Liver (tissue), 9 donors: ENCODE results near the gene CYLD. TPM values are rescaled to one million over a fixed set of nuclear protein-coding genes. Genes with fewer than 3 reads are reported as not detected.

Experiments
- DNase-seq: peaks from one replicate; pipeline ENCODE4 v3.0.0-alpha.2; 2017; ENCODE audit warnings: low spot score
- H3K27ac ChIP-seq, 2 donors: one replicate each; pipeline ENCODE4 v1.7.0; 2013; ENCODE audit warnings: inconsistent platforms in 2 of 2, low read length in 2 of 2, control low read depth in 1 of 2, low read depth in 1 of 2, mild to moderate bottlenecking in 1 of 2
- H3K27me3 ChIP-seq, 4 donors: one replicate each; pipeline versions ENCODE4 v1.6.1 to v1.7.0; 2013; ENCODE audit warnings: low read length in 3 of 4, inconsistent platforms in 1 of 4, mild to moderate bottlenecking in 1 of 4, moderate library complexity in 1 of 4; ENCODE audit not compliant: control insufficient read depth in 4 of 4, insufficient read depth in 4 of 4
- H3K36me3 ChIP-seq, 4 donors: one replicate each; pipeline versions ENCODE4 v1.6.1 to v1.7.0; 2013; ENCODE audit warnings: low read length in 3 of 4, mild to moderate bottlenecking in 3 of 4, low read depth in 1 of 4, moderate library complexity in 1 of 4; ENCODE audit not compliant: control insufficient read depth in 4 of 4, insufficient read depth in 3 of 4
- H3K4me1 ChIP-seq, 4 donors: one replicate each; pipeline versions ENCODE4 v1.6.1 to v1.7.0; 2013; ENCODE audit warnings: low read length in 3 of 4, mild to moderate bottlenecking in 3 of 4, moderate library complexity in 1 of 4; ENCODE audit not compliant: control insufficient read depth in 4 of 4, insufficient read depth in 4 of 4
- H3K4me3 ChIP-seq, 3 donors: one replicate each; pipeline versions ENCODE4 v1.6.1 to v1.7.0; 2013; ENCODE audit warnings: low read length in 3 of 3, control low read depth in 1 of 3, low read depth in 1 of 3, mild to moderate bottlenecking in 1 of 3
- H3K9ac ChIP-seq, 2 donors: one replicate each; pipeline ENCODE4 v1.7.0; 2013; ENCODE audit warnings: low read length in 2 of 2, mild to moderate bottlenecking in 2 of 2, moderate library complexity in 2 of 2, control low read depth in 1 of 2, low read depth in 1 of 2
- H3K9me3 ChIP-seq, 4 donors: one replicate each; pipeline versions ENCODE4 v1.6.1 to v1.7.0; 2013; ENCODE audit warnings: low read length in 3 of 4; ENCODE audit not compliant: control insufficient read depth in 4 of 4
- EGR1 ChIP-seq, 2 donors: IDR thresholded peaks; 2 replicates each; pipeline ENCODE4 v1.6.1; 2016 to 2018; ENCODE audit warnings: antibody characterized with exemption in 2 of 2, low read depth in 2 of 2
- FOXA2 ChIP-seq: IDR thresholded peaks from 2 replicates; pipeline ENCODE4 v1.6.1; 2016; ENCODE audit warnings: antibody characterized with exemption
- GABPA ChIP-seq, 2 donors: IDR thresholded peaks in 1 of 2; conservative IDR thresholded peaks in 1 of 2; 2 replicates each; pipeline ENCODE4 v1.6.1; 2016; ENCODE audit warnings: antibody characterized with exemption in 2 of 2, mild to moderate bottlenecking in 1 of 2, moderate library complexity in 1 of 2
- HNF4A ChIP-seq, 2 donors: conservative IDR thresholded peaks; 2 replicates each; pipeline ENCODE4 v1.6.1; 2016; ENCODE audit warnings: antibody characterized with exemption in 2 of 2, mild to moderate bottlenecking in 2 of 2
- HNF4G ChIP-seq: IDR thresholded peaks from 2 replicates; pipeline ENCODE4 v1.6.1; 2016; ENCODE audit warnings: antibody characterized with exemption
- JUND ChIP-seq, 2 donors: IDR thresholded peaks; 2 replicates each; pipeline ENCODE4 v1.6.1; 2016; ENCODE audit warnings: antibody characterized with exemption in 2 of 2
- NR2F2 ChIP-seq: IDR thresholded peaks from 2 replicates; pipeline ENCODE4 v1.6.1; 2016; ENCODE audit warnings: antibody characterized with exemption
- RAD21 ChIP-seq, 2 donors: IDR thresholded peaks; 2 replicates each; pipeline ENCODE4 v1.6.1; 2016; ENCODE audit warnings: antibody characterized with exemption in 2 of 2, mild to moderate bottlenecking in 2 of 2
- RXRA ChIP-seq, 2 donors: IDR thresholded peaks; 2 replicates each; pipeline ENCODE4 v1.6.1; 2017 to 2018; ENCODE audit warnings: antibody characterized with exemption in 2 of 2, mild to moderate bottlenecking in 1 of 2
- SP1 ChIP-seq: IDR thresholded peaks from 2 replicates; pipeline ENCODE4 v1.6.1; 2018; ENCODE audit warnings: antibody characterized with exemption, mild to moderate bottlenecking
- TAF1 ChIP-seq: conservative IDR thresholded peaks from 2 replicates; pipeline ENCODE4 v1.6.1; 2016; ENCODE audit warnings: antibody characterized with exemption, mild to moderate bottlenecking
- YY1 ChIP-seq: IDR thresholded peaks from 2 replicates; pipeline ENCODE4 v1.6.1; 2016; ENCODE audit warnings: antibody characterized with exemption, mild to moderate bottlenecking
- WGBS: extraction: QIAGEN DNeasy Blood & Tissue Kit; methylation state at CpG from one replicate; pipeline ENCODE4 v1.1.7; 2013; 5-methylcytosine and 5-hydroxymethylcytosine counted together
- polyA plus RNA-seq, 2 donors: library from polyadenylated mRNA; stranded (reverse) in 1 of 2; unstranded in 1 of 2; fragments of 200-250 nt in 1 of 2; fragments of >200 nt in 1 of 2; fragmentation: Nextera tagmentation in 1 of 2; extraction: Ambion mirVana in 1 of 2; gene quantifications; one replicate each; pipeline versions ENCODE4 v1.2.1 to v1.2.3, GENCODE V29; 2013 to 2015
- total RNA-seq, 2 donors: library from RNA; depleted of rRNA; stranded (reverse); fragments of >200 nt; gene quantifications; one replicate each; pipeline ENCODE4 v1.2.3, GENCODE V29; 2014
- TF ChIP-seq, protein P1 (sequence below): IDR thresholded peaks from 2 replicates; pipeline ENCODE4 v1.6.1; 2016; ENCODE audit warnings: antibody characterized with exemption, mild to moderate bottlenecking
- TF ChIP-seq, protein P2 (sequence below): IDR thresholded peaks from 2 replicates; pipeline ENCODE4 v1.6.1; 2016; ENCODE audit warnings: antibody characterized with exemption
- TF ChIP-seq, protein P3 (sequence below): IDR thresholded peaks from 2 replicates; pipeline ENCODE4 v1.6.1; 2016; ENCODE audit warnings: antibody characterized with exemption
- TF ChIP-seq, protein P4 (sequence below): IDR thresholded peaks from 2 replicates; pipeline ENCODE4 v1.6.1; 2016; ENCODE audit warnings: antibody characterized with exemption
- TF ChIP-seq, protein P5 (sequence below): fragments of 150-350 bp; IDR thresholded peaks from 2 replicates; pipeline ENCODE4 v1.5.1; 2017; ENCODE audit warnings: improper control_type of control experiment, low read depth, low read length; ENCODE audit not compliant: missing input control
- donor health status: healthy.
- donor health status: healthy.
- donor health status: healthy.
- donor health status: healthy.
- donor health status: healthy.

CYLD gene
- total and polyA plus RNA-seq, 4 donors = 8.2 to 42.7 (median 13.8) TPM

DNA sequence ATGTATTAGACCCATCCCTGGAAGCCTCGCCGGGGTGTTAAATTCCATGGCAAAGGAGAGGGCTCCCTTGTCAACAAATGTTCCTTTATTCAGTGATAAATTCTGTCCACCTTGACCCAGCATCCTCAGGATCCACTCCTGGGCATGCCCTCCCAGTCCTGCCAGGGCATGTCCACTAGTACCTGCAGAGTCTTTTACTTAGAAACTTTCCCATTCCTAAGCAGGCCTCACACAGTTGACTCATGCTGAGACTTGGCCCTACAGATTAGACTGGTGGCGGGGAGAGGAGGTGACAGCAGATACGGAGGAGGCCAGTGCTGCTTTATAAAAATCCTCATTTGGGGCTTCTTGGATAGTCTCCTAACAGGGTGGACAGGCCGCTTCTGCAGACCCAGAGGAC, 88.8 kb downstream of the CYLD start:
- H3K9me3 ChIP-seq = no peaks in the 10 kb centered on the region
- no peak overlapping the region for H3K27ac ChIP-seq
- no peak overlapping the region for H3K9ac ChIP-seq
- WGBS = 96% methylated on average over 5 of the region's 5 CpGs
- no peaks in the 10 kb centered on the region for H3K27me3 ChIP-seq
- no peak for TF ChIP-seq TAF1
- TF ChIP-seq SP1 = no peak
- TF ChIP-seq FOXA2 = no peak
- no peak for TF ChIP-seq YY1
- TF ChIP-seq, protein P1, sequence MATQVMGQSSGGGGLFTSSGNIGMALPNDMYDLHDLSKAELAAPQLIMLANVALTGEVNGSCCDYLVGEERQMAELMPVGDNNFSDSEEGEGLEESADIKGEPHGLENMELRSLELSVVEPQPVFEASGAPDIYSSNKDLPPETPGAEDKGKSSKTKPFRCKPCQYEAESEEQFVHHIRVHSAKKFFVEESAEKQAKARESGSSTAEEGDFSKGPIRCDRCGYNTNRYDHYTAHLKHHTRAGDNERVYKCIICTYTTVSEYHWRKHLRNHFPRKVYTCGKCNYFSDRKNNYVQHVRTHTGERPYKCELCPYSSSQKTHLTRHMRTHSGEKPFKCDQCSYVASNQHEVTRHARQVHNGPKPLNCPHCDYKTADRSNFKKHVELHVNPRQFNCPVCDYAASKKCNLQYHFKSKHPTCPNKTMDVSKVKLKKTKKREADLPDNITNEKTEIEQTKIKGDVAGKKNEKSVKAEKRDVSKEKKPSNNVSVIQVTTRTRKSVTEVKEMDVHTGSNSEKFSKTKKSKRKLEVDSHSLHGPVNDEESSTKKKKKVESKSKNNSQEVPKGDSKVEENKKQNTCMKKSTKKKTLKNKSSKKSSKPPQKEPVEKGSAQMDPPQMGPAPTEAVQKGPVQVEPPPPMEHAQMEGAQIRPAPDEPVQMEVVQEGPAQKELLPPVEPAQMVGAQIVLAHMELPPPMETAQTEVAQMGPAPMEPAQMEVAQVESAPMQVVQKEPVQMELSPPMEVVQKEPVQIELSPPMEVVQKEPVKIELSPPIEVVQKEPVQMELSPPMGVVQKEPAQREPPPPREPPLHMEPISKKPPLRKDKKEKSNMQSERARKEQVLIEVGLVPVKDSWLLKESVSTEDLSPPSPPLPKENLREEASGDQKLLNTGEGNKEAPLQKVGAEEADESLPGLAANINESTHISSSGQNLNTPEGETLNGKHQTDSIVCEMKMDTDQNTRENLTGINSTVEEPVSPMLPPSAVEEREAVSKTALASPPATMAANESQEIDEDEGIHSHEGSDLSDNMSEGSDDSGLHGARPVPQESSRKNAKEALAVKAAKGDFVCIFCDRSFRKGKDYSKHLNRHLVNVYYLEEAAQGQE = no peak
- TF ChIP-seq, protein P2, sequence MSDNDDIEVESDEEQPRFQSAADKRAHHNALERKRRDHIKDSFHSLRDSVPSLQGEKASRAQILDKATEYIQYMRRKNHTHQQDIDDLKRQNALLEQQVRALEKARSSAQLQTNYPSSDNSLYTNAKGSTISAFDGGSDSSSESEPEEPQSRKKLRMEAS = no peak
- TF ChIP-seq RXRA (IDR thresholded peaks at IDR 0.05) = no peak
- TF ChIP-seq EGR1 (IDR thresholded peaks at IDR 0.05; ENCODE audit: low read depth in 2 of 2) = no peak
- no peak for TF ChIP-seq JUND (IDR thresholded peaks at IDR 0.05)
- TF ChIP-seq, protein P3, sequence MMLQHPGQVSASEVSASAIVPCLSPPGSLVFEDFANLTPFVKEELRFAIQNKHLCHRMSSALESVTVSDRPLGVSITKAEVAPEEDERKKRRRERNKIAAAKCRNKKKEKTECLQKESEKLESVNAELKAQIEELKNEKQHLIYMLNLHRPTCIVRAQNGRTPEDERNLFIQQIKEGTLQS = no peak
- no peak for TF ChIP-seq NR2F2
- no peak for TF ChIP-seq HNF4G
- TF ChIP-seq RAD21 (IDR thresholded peaks at IDR 0.05) = no peak
- TF ChIP-seq HNF4A (conservative IDR thresholded peaks at IDR 0.05) = no peak
- TF ChIP-seq, protein P4, sequence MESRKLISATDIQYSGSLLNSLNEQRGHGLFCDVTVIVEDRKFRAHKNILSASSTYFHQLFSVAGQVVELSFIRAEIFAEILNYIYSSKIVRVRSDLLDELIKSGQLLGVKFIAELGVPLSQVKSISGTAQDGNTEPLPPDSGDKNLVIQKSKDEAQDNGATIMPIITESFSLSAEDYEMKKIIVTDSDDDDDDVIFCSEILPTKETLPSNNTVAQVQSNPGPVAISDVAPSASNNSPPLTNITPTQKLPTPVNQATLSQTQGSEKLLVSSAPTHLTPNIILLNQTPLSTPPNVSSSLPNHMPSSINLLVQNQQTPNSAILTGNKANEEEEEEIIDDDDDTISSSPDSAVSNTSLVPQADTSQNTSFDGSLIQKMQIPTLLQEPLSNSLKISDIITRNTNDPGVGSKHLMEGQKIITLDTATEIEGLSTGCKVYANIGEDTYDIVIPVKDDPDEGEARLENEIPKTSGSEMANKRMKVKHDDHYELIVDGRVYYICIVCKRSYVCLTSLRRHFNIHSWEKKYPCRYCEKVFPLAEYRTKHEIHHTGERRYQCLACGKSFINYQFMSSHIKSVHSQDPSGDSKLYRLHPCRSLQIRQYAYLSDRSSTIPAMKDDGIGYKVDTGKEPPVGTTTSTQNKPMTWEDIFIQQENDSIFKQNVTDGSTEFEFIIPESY = no peak
- H3K36me3 ChIP-seq = no peaks in the 10 kb centered on the region
- H3K4me1 ChIP-seq = peaks cover 0 to 2% (median 0%) of the 10 kb centered on the region in 4 donors
- H3K4me3 ChIP-seq = no peak overlapping the region
- DNase-seq = no peak

DNA sequence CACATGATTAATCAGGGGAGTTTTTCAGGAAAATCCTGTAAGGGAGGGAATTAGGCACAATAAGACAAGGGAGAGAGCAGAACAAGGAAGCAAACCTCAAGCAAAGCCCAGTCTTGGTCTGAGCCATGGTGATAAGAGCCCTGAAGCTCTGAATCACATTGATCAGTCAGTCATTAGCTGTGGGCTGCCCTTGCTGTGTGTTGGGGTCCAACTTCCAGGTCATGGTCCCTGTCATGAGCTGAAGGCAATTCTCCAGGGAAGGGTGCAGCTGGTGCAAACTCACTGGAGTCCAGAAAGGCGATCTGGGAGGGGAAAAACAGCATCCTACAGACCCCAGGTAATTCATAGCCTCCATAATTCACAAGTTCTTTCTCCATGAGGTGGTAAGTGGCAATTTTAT, 89.9 kb downstream of the CYLD start:
- no peak for DNase-seq
- no peaks in the 10 kb centered on the region for H3K27me3 ChIP-seq
- TF ChIP-seq JUND (IDR thresholded peaks at IDR 0.05) (no peak), EGR1 (IDR thresholded peaks at IDR 0.05; ENCODE audit: low read depth in 2 of 2) (no peak), SP1 (no peak), RXRA (IDR thresholded peaks at IDR 0.05) (no peak), GABPA (IDR thresholded peaks at IDR 0.05 in 1 of 2, conservative IDR thresholded peaks at IDR 0.05 in 1 of 2) (no peak), FOXA2 (no peak), HNF4G (no peak), RAD21 (IDR thresholded peaks at IDR 0.05) (no peak)
- TF ChIP-seq, protein P5, sequence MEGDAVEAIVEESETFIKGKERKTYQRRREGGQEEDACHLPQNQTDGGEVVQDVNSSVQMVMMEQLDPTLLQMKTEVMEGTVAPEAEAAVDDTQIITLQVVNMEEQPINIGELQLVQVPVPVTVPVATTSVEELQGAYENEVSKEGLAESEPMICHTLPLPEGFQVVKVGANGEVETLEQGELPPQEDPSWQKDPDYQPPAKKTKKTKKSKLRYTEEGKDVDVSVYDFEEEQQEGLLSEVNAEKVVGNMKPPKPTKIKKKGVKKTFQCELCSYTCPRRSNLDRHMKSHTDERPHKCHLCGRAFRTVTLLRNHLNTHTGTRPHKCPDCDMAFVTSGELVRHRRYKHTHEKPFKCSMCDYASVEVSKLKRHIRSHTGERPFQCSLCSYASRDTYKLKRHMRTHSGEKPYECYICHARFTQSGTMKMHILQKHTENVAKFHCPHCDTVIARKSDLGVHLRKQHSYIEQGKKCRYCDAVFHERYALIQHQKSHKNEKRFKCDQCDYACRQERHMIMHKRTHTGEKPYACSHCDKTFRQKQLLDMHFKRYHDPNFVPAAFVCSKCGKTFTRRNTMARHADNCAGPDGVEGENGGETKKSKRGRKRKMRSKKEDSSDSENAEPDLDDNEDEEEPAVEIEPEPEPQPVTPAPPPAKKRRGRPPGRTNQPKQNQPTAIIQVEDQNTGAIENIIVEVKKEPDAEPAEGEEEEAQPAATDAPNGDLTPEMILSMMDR = no peak
- TF ChIP-seq, protein P2 = no peak
- H3K9me3 ChIP-seq = no peaks in the 10 kb centered on the region
- WGBS = 95% methylated on average over 1 of the region's 1 CpG
- no peak overlapping the region for H3K9ac ChIP-seq
- no peak overlapping the region for H3K4me3 ChIP-seq
- no peak overlapping the region for H3K27ac ChIP-seq
- no peaks in the 10 kb centered on the region for H3K36me3 ChIP-seq
- H3K4me1 ChIP-seq = peaks cover 0 to 2% (median 0%) of the 10 kb centered on the region in 4 donors
